ENCODE results near the gene KCNQ1OT1.

DNA sequence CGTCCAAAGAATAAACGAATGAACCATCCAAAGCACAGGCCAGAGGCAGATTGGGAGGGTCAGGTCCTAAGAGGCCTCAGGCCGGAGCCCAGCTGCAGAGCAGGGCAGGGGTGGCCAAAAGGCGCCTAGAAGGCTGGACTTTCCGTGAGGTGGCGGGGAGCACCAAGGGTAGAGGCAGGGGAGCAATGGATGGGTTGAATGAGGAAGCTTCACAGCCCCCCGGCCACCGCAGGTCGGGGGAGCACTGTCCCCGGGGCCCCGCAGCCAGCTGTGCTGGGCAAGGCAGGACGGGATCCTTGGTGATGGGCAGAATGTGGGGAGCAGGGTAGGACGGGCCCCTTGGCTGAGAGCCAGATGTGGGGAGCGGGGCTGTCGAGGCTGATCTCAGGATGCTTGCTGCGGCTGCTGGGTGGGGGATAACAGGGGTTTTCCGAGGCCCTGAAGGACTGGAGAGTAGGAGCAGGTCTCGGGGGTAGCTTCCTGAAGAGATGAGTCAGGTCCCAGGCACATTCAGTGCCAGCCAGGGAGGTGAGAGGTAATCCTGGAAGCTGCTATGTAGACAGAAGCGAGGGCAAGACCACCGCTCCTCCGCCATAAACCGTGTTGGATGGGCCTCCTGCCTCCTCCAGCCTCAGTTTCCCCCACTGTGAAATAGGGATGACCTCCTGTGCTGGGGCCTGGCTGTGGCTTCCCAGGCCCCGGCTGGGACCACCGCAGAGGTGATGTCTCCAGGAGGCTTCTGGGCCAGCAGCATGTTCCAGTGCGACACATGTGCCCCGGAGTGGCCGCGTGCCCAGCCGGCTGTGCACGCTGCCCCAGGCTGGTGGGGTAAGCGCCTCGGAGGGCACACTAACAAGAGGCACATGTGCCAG lies 34.6 kb upstream of the KCNQ1OT1 start:
- TF ChIP-seq POLR2A (IDR thresholded peaks at IDR 0.05) (no peak), POLR2AphosphoS5 (IDR thresholded peaks at IDR 0.05) (no peak)
- TF ChIP-seq, protein P1, sequence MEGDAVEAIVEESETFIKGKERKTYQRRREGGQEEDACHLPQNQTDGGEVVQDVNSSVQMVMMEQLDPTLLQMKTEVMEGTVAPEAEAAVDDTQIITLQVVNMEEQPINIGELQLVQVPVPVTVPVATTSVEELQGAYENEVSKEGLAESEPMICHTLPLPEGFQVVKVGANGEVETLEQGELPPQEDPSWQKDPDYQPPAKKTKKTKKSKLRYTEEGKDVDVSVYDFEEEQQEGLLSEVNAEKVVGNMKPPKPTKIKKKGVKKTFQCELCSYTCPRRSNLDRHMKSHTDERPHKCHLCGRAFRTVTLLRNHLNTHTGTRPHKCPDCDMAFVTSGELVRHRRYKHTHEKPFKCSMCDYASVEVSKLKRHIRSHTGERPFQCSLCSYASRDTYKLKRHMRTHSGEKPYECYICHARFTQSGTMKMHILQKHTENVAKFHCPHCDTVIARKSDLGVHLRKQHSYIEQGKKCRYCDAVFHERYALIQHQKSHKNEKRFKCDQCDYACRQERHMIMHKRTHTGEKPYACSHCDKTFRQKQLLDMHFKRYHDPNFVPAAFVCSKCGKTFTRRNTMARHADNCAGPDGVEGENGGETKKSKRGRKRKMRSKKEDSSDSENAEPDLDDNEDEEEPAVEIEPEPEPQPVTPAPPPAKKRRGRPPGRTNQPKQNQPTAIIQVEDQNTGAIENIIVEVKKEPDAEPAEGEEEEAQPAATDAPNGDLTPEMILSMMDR (IDR thresholded peaks at IDR 0.05) = no peak
